Hematopoietic multipotent progenitor cell treated with erythropoietin and hydrocortisone succinate and interleukin-3 and kit ligand, for 6 days (in vitro differentiated cells): ENCODE data around the gene TOMM40L.
"Not testable (repeated sequence)": the region's sequence is repeated elsewhere in the genome, so short reads cannot be mapped to it uniquely, and the experiment has no call there.

Source experiments
- DNase-seq: peaks from one replicate; pipeline ENCODE4 v3.0.0-alpha.2; 2015

Gene TOMM40L

GRCh38 chr1:161222175-161223019, 3.5 kb upstream of the TOMM40L start:
- DNase-seq: no peak

GRCh38 chr1:161223805-161224694, 1.8 kb upstream of the TOMM40L start:
- no peak for DNase-seq

DNA sequence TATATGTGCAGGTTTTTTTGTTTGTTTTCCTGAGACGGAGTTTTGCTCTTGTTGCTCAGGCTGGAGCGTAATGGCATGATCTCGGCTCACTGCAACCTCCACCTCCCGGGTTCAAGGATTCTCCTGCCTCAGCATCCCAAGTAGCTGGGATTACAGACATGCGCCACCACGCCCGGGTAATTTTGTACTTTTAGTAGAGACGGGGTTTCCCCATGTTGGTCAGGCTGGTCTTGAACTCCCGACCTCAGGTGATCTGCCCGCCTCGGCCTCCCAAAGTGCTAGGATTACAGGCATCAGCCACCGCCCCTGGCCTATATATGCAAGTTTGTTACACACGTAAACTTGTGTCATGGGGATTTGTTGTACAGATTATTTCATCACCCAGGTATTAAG, 1.2 kb upstream of the TOMM40L start:
- not testable (repeated sequence) for DNase-seq

DNA sequence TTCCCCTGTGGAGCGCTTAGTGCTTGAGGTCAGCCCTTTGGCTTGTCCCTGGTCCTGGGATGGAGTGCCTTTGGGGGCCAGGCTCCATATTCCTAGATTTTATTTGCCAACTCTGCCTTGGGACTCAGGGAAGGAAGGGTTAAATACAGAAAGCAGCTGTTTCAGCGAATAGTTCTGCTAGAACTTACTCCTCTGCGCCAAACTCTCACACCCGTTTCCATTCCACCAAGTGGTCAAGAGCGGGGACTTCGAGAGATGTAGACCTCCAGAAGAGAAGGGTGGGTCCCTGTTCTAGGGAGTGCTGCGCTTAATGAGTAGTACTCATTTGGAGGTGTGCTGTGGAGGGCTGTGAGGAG, 704 bp upstream of the TOMM40L start:
- no peak for DNase-seq

GRCh38 chr1:161226320-161226711, 456 bp downstream of the TOMM40L start:
- DNase-seq: peak; percentile 31

GRCh38 chr1:161226759-161227158, 899 bp downstream of the TOMM40L start:
- no peak for DNase-seq

DNA sequence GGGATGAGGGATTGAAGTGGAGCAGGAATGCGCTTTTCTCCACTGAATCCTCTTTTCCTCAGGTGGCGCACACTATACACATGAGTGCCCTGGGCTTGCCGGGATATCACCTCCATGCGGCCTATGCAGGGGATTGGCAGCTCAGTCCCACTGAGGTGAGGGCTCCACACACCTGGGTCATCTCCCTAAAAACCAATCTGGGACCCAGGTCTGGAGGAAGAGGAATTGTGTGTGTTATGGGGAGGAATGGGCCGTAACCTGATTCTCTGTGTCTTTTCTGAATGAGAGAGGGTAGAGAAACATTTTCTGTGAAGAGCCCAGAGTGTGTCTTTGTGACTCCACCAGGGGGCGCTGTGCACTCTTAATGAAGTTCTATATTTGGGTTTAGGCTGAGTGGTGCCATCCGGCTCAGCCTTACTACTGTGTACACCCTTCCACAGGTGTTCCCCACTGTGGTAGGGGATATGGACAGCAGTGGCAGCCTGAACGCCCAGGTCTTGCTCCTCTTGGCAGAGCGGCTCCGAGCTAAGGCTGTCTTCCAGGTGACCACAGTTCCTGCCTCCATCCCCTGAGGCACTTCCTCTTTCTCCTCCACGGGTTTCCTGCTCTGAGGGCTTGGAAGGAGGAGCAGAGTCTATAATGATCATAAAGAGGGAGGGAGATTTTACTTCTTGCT, 1.5 kb downstream of the TOMM40L start:
- DNase-seq: peak; percentile 96

- no peak for DNase-seq
Measured at GRCh38 chr1:161228032-161228431, 2.2 kb downstream of the TOMM40L start.

DNA sequence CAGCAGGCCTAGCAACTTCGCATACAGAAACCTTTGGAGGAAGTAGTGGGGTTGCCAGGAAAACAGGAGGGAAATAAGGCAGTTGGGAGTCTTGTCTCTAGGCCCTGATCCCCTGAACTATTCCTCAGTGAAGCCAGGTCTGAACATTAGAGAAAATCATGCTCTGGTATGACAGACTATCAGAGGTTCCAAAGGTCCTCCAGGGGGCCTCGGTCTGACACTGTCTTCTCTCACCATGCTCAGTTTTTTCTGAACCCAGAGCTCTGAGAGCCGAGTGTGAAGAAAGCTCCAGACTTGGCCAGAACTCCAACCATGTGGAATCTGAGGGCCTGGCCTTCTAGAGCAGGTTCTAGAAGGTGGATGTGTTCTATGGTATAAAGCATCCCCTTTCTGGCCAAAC, 4.0 kb downstream of the TOMM40L start:
- peak; percentile 64 for DNase-seq

GRCh38 chr1:161230762-161231161, 4.9 kb downstream of the TOMM40L start:
- DNase-seq: no peak

DNA sequence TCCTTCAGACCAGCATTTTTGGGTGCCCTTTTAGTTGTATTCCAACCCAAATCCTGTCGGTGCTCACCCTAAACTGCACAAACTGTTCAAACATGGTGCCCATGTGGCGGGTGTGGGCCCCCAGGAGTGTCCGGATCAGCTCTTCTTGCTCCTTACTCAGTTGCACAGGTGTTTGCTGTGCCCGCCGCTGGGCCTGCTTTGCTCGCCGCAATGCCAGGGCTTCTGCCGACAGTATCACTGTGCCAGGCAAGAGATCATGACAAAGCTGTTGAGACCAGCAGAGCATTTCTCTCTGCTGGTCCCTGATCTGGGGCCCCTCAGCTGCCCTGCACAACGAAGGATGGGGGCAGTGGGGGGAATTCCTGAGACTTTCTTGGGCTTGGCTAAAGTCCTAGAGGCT, 7.2 kb downstream of the TOMM40L start:
- DNase-seq: no peak

- no peak for DNase-seq
Measured at GRCh38 chr1:161235957-161236775, 10.3 kb downstream of the TOMM40L start.

DNA sequence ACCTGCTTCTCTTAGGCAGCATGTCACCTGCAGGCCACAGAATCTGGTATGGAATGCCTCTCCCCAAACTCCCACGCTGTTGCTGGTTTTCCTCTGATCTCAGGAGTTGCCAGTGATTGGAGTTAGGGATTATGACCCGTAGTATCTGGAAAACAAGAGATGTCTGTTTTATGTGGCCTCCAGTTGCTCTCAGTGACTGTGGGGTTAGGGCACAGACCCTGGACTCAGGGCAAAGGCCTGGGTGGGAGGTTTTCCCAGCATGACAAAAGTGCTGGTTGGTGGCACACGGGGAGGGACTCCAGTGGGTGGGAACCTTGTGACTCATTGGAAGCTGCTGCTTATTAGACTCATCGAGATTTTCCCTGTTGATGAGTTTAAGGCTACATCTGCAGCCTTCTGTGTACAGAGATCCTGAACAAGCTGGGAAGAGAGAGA, 12.2 kb downstream of the TOMM40L start, which contains the start of gene NR1I3:
Gene NR1I3, minus strand, starts transcription at position 165 of the 435 bp plus-strand sequence. CDS start 1,638 bp downstream, outside the sequence.
- no peak for DNase-seq

- no peak for DNase-seq
Measured at GRCh38 chr1:161241682-161242081, 15.8 kb downstream of the TOMM40L start.

GRCh38 chr1:161242313-161242712, 16.5 kb downstream of the TOMM40L start:
- DNase-seq: no peak

- no peak for DNase-seq
Measured at GRCh38 chr1:161244888-161245287, 19.0 kb downstream of the TOMM40L start.

DNA sequence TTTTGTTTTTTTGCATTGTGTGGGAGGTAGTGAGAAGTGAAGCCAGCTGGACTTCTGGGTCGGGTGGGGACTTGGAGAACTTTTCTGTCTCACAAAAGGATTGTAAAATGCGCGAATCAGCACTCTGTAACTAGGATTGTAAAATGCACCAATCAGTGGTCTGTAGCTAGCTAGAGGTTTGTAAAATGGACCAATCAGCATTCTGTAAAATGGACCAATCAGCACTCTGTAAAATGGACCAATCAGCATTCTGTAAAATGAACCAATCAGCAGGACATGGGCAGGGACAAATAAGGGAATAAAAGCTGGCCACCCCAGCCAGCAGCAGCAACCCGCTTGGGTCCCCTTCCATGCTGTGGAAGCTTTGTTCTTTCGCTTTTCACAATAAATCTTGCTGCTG, 24.2 kb downstream of the TOMM40L start:
- DNase-seq: not testable (repeated sequence)

GRCh38 chr1:161250829-161251228, 25.0 kb downstream of the TOMM40L start:
- no peak for DNase-seq

- DNase-seq: no peak
Measured at GRCh38 chr1:161251579-161251978, 25.7 kb downstream of the TOMM40L start.

DNA sequence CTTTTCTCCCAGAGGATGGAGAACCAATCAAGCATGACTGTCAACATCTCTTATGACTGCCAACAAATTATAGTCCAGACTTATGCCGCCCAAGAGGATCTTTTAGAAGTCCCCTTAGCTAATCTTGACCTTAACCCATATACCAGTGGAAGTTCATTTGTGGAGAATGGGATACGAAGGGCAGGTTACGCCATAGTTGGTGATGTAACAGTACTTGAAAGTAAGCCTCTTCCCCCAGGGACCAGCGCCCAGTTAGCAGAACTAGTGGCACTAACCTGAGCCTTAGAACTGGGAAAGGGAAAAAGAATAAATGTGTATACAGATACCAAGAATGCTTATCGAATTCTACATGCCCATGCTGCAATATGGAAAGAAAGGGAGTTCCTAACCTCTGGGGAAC, 29.4 kb downstream of the TOMM40L start:
- DNase-seq: not testable (repeated sequence)

GRCh38 chr1:161255955-161256520, 30.2 kb downstream of the TOMM40L start:
- DNase-seq: not testable (repeated sequence)

GRCh38 chr1:161257109-161257508, 31.2 kb downstream of the TOMM40L start:
- DNase-seq: peak; percentile 24
